GM12891 (cell line): ENCODE measurements around the gene PLLP.

Experiments used
- PAX5 ChIP-seq: IDR thresholded peaks from 2 replicates; pipeline ENCODE4 v1.6.1; 2011; ENCODE audit warnings: low read length, moderate library complexity, mild to moderate bottlenecking; ENCODE audit not compliant: insufficient read depth, severe bottlenecking
- POLR2AphosphoS5 ChIP-seq: IDR thresholded peaks from 2 replicates; pipeline ENCODE4 v1.6.1; 2011; ENCODE audit warnings: low read depth, low read length, control low read depth
- SPI1 ChIP-seq: IDR thresholded peaks from 2 replicates; pipeline ENCODE4 v1.6.1; 2011; ENCODE audit warnings: low read depth, low read length, control low read depth

- no peak for TF ChIP-seq PAX5
- TF ChIP-seq POLR2AphosphoS5: no peak
- no peak for TF ChIP-seq SPI1
Observed at GRCh38 chr16:57236022-57236350, 48.5 kb downstream of the PLLP start.
